GM21737 (cell line): ENCODE results near the gene CDR2L.
"Not testable (repeated sequence)": the region's sequence is repeated elsewhere in the genome, so short reads cannot be mapped to it uniquely, and the experiment has no call there.

ENCODE experiments used
- ATAC-seq: cut with Tn5 transposase; IDR thresholded peaks from one replicate; pipeline ENCODE4 v1.9.1; 2021; ENCODE audit warnings: mild to moderate bottlenecking, moderate library complexity; ENCODE audit not compliant: unreplicated experiment

The CDR2L gene

DNA sequence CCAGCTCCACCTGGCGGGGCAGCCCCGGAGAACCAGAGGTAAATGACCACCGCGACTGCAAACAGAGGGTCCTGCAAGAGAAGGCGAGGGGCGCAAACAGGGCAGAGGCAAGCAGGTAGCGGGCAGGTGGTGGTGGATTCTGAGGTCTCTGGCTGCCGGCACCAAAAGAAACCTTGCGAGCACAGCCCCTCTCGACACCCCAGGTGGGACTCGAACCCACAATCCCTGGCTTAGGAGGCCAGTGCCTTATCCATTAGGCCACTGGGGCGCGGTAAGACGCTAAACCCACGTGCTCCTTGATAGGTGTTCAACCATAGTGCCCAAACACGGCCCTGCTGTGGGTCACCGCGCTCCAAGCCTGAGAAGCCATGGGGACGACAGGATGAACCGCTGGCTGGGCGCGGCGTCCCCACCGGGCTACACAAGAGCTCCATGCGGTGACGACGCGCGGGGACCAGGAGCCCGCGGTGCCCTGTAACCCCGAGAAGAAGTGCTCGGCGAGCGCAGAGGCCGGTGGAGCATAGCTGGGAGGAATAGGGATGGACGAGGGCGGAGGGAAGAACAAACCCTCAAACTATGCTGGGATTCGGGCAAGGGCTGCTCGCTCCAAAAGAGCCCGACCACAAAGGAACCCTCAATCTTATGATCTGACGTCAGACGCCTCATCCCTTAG, 46.9 kb downstream of the CDR2L start:
- peak; percentile 61 for ATAC-seq

DNA sequence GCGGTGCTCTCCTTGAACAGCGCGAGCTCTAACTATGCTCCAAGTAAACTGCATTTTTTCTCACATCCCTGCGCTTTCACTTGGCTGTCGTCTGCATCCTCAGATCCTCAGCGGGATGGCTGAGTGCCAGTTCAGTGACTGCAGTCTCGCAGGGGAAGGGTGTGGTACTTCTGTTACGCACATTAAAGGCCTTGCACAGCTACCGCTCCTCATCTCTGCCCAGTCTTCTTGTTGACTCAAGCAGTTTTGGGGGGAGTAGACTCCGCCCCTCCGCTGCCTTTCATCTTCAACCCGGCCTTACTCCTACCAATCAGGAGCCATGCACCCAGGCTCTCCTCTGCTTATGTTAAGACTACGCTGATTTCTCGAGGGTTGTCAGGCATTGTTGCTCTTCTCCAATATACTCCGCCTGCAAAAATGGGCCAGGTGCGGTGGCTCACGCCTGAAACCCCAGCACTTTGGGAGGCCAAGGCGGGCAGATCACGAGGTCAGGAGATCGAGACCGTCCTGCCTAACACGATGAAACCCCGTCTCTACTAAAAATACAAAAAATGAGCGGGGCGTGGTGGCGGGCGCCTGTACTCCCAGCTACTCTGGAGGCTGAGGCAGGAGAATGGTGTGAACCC, 49.3 kb downstream of the CDR2L start:
- no peak for ATAC-seq

DNA sequence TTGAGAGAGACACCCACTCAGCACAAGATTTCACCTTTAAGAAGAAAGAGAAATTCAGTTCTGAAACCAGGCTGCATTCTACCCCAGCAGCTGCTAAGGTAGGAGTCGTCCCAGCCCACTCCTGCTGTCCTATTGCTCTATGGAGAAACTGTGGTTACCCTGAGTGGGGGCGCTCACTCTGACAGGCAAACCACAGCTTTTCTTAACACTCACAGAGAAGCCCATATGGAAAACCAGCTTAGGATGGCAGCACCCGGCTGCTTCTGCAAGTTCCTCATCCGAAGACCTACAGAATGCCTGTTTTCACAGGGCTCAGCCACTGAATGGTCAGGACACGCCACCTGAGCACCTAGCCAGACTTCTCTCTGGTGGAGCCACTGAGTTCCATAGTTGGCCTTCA, 51.8 kb downstream of the CDR2L start:
- ATAC-seq: no peak

DNA sequence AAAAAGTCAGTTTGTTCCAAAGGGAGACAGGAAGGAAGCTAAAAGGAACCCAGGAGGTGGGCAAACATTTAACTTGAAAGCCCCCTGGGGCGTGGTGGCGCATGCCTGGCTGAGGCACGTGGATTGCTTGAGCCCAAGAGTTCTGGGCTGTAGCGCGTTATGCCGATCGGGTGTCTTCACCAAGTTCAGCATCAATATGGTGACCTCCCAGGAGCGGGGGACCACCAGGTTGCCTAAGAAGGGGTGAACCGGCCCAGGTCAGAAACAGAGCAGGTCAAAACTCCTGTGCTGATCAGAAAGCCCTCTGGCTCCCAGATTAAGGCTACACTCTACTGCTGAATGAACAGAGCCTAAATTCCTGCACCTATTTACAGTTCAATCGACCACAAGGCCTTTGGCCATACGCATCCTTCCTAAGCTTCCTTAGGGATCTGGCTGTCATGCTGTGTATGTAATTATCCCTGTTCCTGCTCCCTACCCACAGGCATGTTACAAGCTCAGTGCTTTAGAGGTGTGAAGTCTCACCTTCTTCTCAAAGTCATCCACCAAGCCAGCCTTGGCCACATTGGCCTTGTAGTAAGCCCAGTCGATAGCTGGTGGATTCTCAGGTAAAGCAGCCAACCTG, 54.3 kb downstream of the CDR2L start:
- ATAC-seq: no peak

DNA sequence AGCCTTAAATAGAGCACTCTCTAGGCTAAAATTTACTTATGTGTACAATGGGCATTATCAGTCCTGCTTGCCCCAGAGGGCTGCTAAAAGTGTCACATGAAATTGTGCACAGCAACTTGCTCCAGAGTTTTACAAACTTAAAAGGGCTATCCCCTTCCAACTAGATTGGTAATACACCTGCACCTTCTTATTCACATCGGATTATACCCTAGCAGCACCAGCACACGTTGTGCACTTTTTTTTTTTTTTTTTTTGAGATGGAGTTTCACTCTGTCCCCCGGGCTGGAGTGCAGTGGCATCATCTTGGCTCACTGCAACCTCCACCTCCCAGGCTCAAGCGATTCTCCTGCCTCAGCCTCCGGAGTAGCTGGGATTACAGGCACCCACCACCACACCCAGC, 56.4 kb downstream of the CDR2L start:
- not testable (repeated sequence) for ATAC-seq

DNA sequence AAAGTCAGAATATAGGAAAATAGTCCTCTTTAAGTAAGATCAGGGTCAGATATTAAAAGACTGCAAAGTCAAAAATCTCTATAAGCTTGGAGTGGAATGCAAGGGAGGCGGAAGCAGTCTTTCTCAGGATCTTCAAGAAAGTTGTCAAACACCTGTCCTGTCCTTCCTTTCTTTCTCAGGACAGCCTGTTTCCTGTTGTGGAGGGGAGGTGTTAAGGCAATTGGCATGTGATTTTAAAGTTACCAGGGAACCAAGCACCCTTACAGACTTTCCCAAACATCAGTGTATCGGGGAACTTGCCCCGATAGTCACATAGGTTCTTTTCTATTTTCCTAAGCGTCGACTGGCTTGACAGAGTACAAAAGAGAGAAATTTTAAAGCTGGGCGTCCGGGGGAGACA, 57.3 kb downstream of the CDR2L start:
- no peak for ATAC-seq

DNA sequence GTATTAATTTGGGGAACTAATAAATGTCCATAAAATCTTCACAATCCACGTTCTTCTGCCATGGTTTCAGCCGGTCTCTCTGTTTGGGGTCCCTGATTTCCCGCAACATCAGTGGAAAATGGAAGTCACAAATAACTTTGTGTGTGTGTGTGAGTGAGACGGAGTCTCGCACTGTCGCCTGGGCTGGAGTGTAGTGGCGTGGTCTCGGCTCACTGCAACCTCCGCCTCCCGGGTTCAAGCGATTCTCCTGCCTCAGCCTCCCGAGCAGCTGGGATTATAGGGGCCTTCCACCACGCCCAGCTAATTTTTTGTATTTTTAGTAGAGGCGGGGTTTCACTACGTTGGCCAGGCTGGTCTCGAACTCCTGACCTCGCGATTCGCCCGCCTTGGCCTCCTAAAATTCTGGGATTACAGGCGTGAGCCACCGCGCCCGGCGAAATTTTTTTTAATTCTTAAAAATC, 58.5 kb downstream of the CDR2L start:
- not testable (repeated sequence) for ATAC-seq

DNA sequence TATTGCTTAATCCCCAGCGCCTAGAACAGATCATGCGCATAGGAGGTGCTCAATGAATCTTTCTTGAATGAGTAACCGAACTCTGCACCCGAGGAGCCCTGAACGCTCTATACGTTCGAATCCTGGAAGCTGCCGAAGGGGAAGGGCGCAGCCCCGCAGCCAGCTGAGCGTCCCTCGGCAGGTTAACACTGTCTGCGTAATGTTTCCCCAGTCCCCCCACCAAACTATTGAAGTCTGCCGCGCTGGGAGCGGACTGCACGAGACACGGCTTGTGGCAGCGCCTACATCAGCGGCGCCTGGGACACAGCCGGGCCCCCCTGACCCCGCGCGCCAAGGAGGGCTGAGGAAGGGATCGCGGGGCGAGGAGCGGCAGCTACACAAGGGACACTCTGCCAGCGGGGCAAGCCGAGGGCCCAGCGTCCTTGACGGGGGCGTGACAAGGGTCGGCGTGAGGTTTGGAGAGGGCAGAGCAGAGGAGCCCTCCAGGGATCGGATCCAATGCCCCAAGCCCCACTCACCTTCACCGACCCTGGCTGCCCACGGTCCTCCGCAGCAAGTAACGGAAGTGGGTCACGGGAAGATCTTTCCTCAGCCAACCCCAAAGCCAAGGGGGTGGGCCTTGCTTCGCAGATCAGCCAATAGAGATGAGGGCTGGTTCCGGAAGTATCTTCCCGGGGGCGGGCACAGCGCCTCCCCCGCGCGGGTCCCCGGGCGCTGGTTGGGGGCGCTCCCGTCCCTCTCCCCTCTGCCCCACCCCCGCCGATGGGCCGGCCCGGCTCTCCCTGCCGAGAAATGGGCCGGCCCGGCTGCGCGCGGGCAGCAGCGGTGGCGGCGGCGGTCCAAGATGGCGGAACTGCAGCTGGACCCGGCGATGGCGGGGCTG, 59.2 kb downstream of the CDR2L start, which contains the start of the genes ATP5PD and KCTD2:
ATP5PD (minus strand) TSS at position 563 of the 883 bp plus-strand sequence. CDS start 4,319 bp downstream, outside the sequence.
KCTD2 (plus strand) TSS at position 819 of the 883 bp plus-strand sequence; CDS start at position 845, 26 bp downstream.
- peak; percentile 95 for ATAC-seq

DNA sequence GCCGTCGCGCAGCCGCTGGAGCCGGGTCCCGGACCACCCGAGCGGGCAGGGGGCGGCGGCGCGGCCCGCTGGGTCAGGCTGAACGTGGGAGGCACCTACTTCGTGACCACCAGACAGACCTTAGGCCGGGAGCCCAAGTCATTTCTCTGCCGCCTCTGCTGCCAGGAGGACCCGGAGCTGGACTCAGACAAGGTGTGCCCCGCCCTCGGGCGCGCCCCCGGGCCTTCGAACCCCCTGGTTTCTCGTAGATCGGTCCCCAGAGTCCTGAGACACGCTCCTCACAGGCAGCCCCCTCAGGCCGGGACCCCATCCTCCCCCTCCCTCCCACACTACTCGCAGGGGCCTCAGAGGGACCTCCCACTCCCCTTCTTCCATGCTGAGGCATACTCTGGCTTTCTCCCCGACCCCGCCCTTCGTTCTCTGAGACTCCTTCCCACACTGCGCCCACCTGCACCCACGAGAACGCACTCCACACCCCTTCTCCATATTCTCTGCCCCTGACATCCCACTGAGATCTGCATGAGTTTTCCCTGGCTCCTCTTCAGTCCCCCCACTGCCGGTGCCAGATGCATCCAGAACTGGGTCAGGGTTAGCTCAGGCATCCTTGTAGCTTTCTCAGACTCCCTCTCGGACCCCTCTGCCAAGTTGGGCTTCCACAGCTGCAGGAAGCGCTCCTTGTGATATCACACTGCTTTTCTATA, 60.1 kb downstream of the CDR2L start:
- peak; percentile 1 for ATAC-seq

DNA sequence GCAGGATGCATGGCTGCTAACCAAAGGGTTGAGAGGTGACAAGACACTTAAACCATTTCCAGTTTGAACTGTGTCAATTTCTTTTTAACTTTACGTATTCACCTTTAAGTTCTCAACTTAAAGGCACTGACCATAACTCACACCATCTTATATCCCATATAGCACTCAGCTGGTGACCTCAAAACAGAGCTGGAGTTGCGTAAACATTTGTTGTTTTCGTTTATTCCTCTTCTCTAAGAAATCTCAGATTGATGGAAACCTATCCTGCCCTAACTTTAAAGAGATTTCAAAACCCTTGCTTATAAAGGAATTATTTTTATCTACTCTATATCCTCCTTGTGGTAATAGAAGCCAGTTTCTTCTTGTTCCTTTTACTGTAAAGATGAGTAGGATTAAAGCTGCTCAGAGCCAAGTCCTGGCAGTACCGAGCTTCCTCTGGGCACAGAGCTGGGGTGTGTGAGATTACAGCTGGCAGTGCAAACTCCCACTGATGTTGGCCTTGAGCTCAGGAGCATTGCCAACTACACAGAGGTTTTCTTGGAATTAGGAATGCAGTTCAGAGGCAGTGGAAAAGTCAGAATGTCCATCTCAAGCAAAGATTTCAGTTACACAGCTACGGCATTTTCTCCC, 60.9 kb downstream of the CDR2L start:
- ATAC-seq: no peak

DNA sequence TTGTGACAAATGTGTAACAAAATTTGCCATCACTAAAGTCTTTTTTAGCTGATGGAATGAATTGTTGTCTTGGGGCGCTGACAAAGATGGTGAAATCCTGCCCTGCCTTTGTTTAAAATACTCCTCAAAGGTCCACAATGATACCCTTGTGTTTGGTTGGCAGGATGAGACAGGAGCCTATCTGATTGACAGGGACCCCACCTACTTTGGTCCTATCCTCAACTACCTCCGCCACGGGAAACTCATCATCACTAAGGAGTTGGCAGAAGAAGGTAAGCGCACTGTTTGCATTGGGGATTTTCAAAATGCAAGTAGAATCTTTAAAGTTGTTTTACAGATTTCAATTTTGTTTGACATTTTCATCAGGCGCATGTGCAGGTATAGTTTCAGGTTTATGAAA, 61.6 kb downstream of the CDR2L start:
- ATAC-seq: no peak

DNA sequence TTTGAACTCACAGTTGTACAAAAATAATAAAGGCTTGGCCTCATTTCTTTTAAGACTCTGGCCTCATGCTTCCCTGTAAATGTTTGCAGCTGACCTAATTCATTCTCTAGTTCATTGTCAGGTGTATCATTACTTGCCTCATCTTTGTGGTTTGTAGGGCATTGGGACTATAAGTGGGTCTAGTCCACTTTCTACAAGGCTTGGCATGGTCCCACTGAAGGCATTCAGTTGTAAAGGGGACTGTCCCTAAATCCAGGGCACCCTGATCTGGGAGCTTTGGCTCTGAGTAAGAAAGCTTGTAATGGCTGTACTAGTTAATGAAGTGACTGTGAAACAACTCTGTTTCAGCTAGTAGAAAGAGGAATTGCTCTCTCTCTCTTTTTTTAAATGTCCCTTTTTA, 62.3 kb downstream of the CDR2L start:
- no peak for ATAC-seq

DNA sequence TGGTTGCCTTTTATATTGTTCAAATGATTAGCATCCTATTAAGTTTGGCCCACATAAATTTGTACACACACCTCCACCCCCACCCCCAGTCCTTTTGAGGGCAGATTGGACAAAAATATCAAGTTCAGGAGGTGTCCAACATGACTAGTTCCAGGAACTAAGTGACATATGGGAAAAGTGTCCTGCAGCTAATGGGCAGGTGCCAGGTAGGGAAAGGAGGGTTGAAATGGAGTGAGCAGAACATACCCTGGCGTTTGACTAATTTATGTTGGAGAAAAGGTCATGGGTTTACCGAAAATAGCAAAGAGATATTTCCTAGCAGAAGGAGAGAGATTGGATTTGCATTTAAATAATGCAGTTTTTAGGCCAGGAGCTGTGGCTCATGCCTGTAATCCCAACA, 64.5 kb downstream of the CDR2L start:
- no peak for ATAC-seq
